Amygdala (tissue), 56 donors: ENCODE measurements around the gene AGXT2.
A peak's percentile ranks its signal among the peaks of the same experiment; 100 is the strongest.
"Not testable (repeated sequence)": the region's sequence is repeated elsewhere in the genome, so short reads cannot be mapped to it uniquely, and the experiment has no call there.

Source experiments
- DNase-seq, 56 donors: peaks; one replicate each; lab custom pipeline; 2025; lab: John Stamatoyannopoulos, UW

The AGXT2 gene

GRCh38 chr5:34978681-34979080 is 69.1 kb downstream of the AGXT2 start:
- no peak for DNase-seq

- DNase-seq, result no peak
Measured at GRCh38 chr5:34977934-34978613, 69.7 kb downstream of the AGXT2 start.

- no peak for DNase-seq
Measured at GRCh38 chr5:34976347-34976746, 71.4 kb downstream of the AGXT2 start.

GRCh38 chr5:34971655-34972054 is 76.1 kb downstream of the AGXT2 start:
- not testable (repeated sequence) for DNase-seq

- DNase-seq, result no peak
Measured at GRCh38 chr5:34970552-34970951, 77.2 kb downstream of the AGXT2 start.

GRCh38 chr5:34968258-34968657 is 79.5 kb downstream of the AGXT2 start:
- DNase-seq, result no peak

GRCh38 chr5:34967540-34967939 is 80.2 kb downstream of the AGXT2 start:
- no peak for DNase-seq

GRCh38 chr5:34959323-34959722 is 88.4 kb downstream of the AGXT2 start:
- no peak for DNase-seq

GRCh38 chr5:34957857-34958690 is 89.7 kb downstream of the AGXT2 start:
- DNase-seq, result peak in 1 of 56 donors; percentile 3

GRCh38 chr5:34957321-34957720 is 90.4 kb downstream of the AGXT2 start:
- no peak for DNase-seq
